Keratinocyte (primary cell): ENCODE data around the gene ASGR1. TPM values are rescaled to one million over a fixed set of nuclear protein-coding genes. Genes with fewer than 3 reads are reported as not detected.
"Not testable (repeated sequence)": the region's sequence is repeated elsewhere in the genome, so short reads cannot be mapped to it uniquely, and the experiment has no call there.

Source experiments
- DNase-seq: peaks from one replicate; pipeline ENCODE4 v3.0.0-alpha.2; 2011; ENCODE audit warnings: low read depth, missing footprints, low spot score
- FAIRE-seq: peaks from 2 replicates; lab custom pipeline; 2011; peaks lifted over from hg19 to GRCh38; lab: Jason Lieb, UNC
- H2AFZ ChIP-seq: 2 replicates; pipeline ENCODE4 v1.6.0; 2012; ENCODE audit warnings: low read length, control low read depth, inconsistent platforms; ENCODE audit not compliant: control insufficient read depth
- H3K27ac ChIP-seq: 2 replicates; pipeline ENCODE4 v1.5.1; 2011; ENCODE audit warnings: low read length; ENCODE audit not compliant: control insufficient read depth, insufficient read depth
- H3K27me3 ChIP-seq: 3 replicates; pipeline ENCODE4 v1.6.0; 2011; ENCODE audit warnings: low read length; ENCODE audit not compliant: control insufficient read depth, insufficient read depth; ENCODE audit errors: extremely low read depth
- H3K36me3 ChIP-seq, 2 experiments: 2 replicates in 1 of 2; 3 replicates in 1 of 2; pipeline ENCODE4 v1.5.1; 2011; ENCODE audit warnings: low read length in 2 of 2, mild to moderate bottlenecking in 1 of 2; ENCODE audit not compliant: control insufficient read depth in 2 of 2, insufficient read depth in 2 of 2; ENCODE audit errors: extremely low read depth in 1 of 2
- H3K4me1 ChIP-seq: 3 replicates; pipeline ENCODE4 v1.5.1; 2011; ENCODE audit warnings: low read length; ENCODE audit not compliant: control insufficient read depth, insufficient read depth; ENCODE audit errors: extremely low read depth
- H3K4me2 ChIP-seq: 3 replicates; pipeline ENCODE4 v1.6.0; 2011; ENCODE audit warnings: low read depth, low read length; ENCODE audit not compliant: control insufficient read depth, insufficient read depth; ENCODE audit errors: extremely low read depth
- H3K4me3 ChIP-seq, 3 experiments: fragments of 200-600 bp in 1 of 3; sonication (generic) in 1 of 3; 2 replicates in 2 of 3; 3 replicates in 1 of 3; pipeline ENCODE4 v1.5.1; 2011 to 2016; ENCODE audit warnings: low read length in 3 of 3, mild to moderate bottlenecking in 3 of 3, control low read depth in 2 of 3, inconsistent platforms in 1 of 3, low read depth in 1 of 3, mixed read lengths in 1 of 3, mixed run types in 1 of 3, moderate library complexity in 1 of 3; ENCODE audit not compliant: control insufficient read depth in 2 of 3, insufficient read depth in 2 of 3; ENCODE audit errors: extremely low read depth in 1 of 3
- H3K79me2 ChIP-seq: 2 replicates; pipeline ENCODE4 v1.6.0; 2012; ENCODE audit warnings: low read length; ENCODE audit not compliant: control insufficient read depth, insufficient read depth
- H3K9ac ChIP-seq: 3 replicates; pipeline ENCODE4 v1.6.0; 2011; ENCODE audit warnings: low read length; ENCODE audit not compliant: control insufficient read depth, insufficient read depth; ENCODE audit errors: extremely low read depth
- H3K9me1 ChIP-seq: 3 replicates; pipeline ENCODE4 v1.6.0; 2011; ENCODE audit warnings: low read length; ENCODE audit not compliant: control insufficient read depth, insufficient read depth; ENCODE audit errors: extremely low read depth
- H3K9me3 ChIP-seq: 2 replicates; pipeline ENCODE4 v1.5.1; 2012; ENCODE audit warnings: low read depth, low read length; ENCODE audit not compliant: control insufficient read depth
- H4K20me1 ChIP-seq: 3 replicates; pipeline ENCODE4 v1.6.0; 2011; ENCODE audit warnings: low read length; ENCODE audit not compliant: control insufficient read depth, insufficient read depth; ENCODE audit errors: extremely low read depth
- EZH2 ChIP-seq: IDR thresholded peaks from one replicate; pipeline ENCODE4 v1.6.1; 2012; ENCODE audit warnings: inconsistent platforms, mild to moderate bottlenecking, low read length, moderate library complexity
- dilution Hi-C: fragments of 300-500 bp; cut with MboI; formaldehyde crosslinking; loops from one replicate; pipeline ENCODE4 v1.7.0; 2020; ENCODE audit warnings: low sequenced_read_pairs; ENCODE audit not compliant: extremely low pct_ligation_motif_present
- polyA plus RNA-seq, 5 experiments: library from polyadenylated mRNA; depleted of rRNA in 3 of 5; stranded (reverse) in 3 of 5; stranded (forward) in 1 of 5; unstranded in 1 of 5; fragments of >200 nt; gene quantifications; 1 replicate in 1 of 5; 2 replicates in 3 of 5; 3 replicates in 1 of 5; pipeline versions ENCODE4 v1.2.1 to v1.2.3, GENCODE V29; 2011 to 2012; ENCODE audit warnings: missing spikeins in 2 of 5, low read depth in 1 of 5, low replicate concordance in 1 of 5
- TF ChIP-seq, protein P1 (sequence below), 3 experiments: IDR thresholded peaks in 1 of 3; conservative IDR thresholded peaks in 1 of 3; optimal IDR thresholded peaks in 1 of 3; 2 replicates in 2 of 3; 3 replicates in 1 of 3; pipeline versions ENCODE3 to v1.5.1; 2011; ENCODE audit warnings: low read length in 3 of 3, mild to moderate bottlenecking in 3 of 3, moderate library complexity in 2 of 3, control low read depth in 1 of 3, inconsistent platforms in 1 of 3; ENCODE audit not compliant: insufficient read depth in 2 of 3; ENCODE audit errors: extremely low read depth in 1 of 3

ASGR1 gene
- polyA plus RNA-seq, 1 donor (not counting 4 experiments of a cell fraction or from before 2014, with no cell fraction given) = 0.18 TPM

DNA sequence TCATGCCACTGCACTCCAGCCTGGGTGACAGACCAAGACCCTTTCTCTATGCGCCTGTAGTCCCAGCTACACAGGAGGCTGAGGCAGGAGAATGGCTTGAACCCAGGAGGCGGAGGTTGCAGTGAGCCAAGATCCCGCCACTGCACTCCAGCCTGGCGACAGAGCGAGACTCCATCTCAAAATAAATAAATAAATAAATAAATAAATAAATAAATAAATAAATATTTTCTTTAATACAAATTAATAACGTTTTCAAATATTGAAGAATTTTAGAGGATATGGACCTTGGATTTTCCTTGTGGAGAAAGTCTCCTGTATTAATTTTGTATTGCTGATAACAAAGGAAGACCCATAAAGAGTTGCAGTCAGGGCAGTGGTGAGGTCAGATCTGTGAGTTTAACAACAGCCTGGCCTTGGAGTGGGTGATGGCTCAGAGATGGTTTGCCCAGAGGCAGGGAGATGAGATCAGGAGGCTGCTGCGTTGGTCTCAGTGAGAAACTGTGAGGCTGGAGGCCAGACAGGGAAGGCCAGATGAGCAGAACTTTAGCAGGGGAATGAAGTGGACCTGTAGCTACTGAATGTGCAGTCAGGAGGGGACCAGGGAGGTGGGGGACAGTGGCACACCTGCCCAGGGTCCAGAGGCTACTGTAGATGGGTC, 4.4 kb upstream of the ASGR1 start:
- Histone ChIP-seq H3K4me2 (no peak overlapping the region), H3K4me1 (no peaks in the 10 kb centered on the region), H3K27ac (no peak overlapping the region), H3K9me3 (no peaks in the 10 kb centered on the region), H3K4me3 (no peak overlapping the region), H3K27me3 (peaks cover 3% of the 10 kb centered on the region), H3K9ac (no peak overlapping the region), H3K36me3 (no peaks in the 10 kb centered on the region), H2AFZ (no peak overlapping the region), H3K79me2 (no peaks in the 10 kb centered on the region), H3K9me1 (no peaks in the 10 kb centered on the region), H4K20me1 (no peaks in the 10 kb centered on the region)
- FAIRE-seq (no peak), DNase-seq (no peak)
- no peak for TF ChIP-seq EZH2
- TF ChIP-seq, protein P1, sequence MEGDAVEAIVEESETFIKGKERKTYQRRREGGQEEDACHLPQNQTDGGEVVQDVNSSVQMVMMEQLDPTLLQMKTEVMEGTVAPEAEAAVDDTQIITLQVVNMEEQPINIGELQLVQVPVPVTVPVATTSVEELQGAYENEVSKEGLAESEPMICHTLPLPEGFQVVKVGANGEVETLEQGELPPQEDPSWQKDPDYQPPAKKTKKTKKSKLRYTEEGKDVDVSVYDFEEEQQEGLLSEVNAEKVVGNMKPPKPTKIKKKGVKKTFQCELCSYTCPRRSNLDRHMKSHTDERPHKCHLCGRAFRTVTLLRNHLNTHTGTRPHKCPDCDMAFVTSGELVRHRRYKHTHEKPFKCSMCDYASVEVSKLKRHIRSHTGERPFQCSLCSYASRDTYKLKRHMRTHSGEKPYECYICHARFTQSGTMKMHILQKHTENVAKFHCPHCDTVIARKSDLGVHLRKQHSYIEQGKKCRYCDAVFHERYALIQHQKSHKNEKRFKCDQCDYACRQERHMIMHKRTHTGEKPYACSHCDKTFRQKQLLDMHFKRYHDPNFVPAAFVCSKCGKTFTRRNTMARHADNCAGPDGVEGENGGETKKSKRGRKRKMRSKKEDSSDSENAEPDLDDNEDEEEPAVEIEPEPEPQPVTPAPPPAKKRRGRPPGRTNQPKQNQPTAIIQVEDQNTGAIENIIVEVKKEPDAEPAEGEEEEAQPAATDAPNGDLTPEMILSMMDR (optimal IDR thresholded peaks at IDR 0.05 in 1 of 3, IDR thresholded peaks at IDR 0.05 in 1 of 3, conservative IDR thresholded peaks at IDR 0.05 in 1 of 3; ENCODE audit: extremely low read depth in 1 of 3, insufficient read depth in 2 of 3, low read length in 3 of 3) = no peak
- dilution Hi-C loops = no loop called here

DNA sequence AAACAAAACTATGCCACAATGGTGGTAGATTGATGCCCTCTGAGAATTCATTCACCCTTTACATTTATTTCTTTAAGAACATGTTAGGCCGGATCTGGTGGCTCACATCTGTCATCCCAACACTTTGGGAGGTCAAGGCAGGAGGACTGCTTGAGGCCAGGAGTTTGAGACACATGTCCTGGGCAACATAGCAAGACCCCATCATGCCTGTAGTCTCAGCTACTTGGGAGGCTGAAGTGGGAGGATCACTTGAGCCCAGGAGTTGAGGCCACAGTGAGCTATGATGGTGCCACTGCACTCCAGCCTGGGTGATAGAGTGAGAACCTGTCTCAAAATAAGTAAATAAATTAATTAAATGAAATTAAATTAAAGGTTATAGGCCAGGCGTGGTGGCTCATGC, 2.9 kb upstream of the ASGR1 start:
- not testable (repeated sequence) for FAIRE-seq

DNA sequence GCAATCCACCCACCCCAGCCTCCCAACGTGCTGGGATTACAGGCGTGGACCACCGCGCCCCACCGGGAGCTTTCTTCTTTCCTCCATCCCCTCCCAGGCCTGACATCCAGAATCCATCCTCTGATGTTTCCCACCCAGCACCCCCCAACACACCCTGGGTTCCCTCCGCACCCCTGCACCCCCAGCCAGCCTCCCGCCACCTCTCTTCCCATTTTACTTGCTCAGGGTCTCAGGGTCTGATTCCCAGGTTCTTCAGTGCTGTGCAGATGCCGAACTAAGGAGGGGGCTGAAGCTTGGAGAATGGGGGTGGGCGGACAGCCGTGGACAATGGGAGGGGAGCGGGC, 225 bp downstream of the ASGR1 start:
- no peaks in the 10 kb centered on the region for H4K20me1 ChIP-seq
- no peak overlapping the region for H3K9ac ChIP-seq
- FAIRE-seq (no peak), DNase-seq (no peak)
- peaks cover 7% of the 10 kb centered on the region for H3K4me1 ChIP-seq
- no peak overlapping the region for H3K4me3 ChIP-seq
- no peaks in the 10 kb centered on the region for H3K79me2 ChIP-seq
- dilution Hi-C loops = no loop called here
- H3K27ac ChIP-seq = no peak overlapping the region
- no peak overlapping the region for H3K4me2 ChIP-seq
- no peak for TF ChIP-seq EZH2
- TF ChIP-seq, protein P1 (optimal IDR thresholded peaks at IDR 0.05 in 1 of 3, IDR thresholded peaks at IDR 0.05 in 1 of 3, conservative IDR thresholded peaks at IDR 0.05 in 1 of 3; ENCODE audit: extremely low read depth in 1 of 3, insufficient read depth in 2 of 3, low read length in 3 of 3) = no peak
- no peaks in the 10 kb centered on the region for H3K36me3 ChIP-seq
- H3K9me3 ChIP-seq = no peaks in the 10 kb centered on the region
- peaks cover 22% of the 10 kb centered on the region for H3K27me3 ChIP-seq
- H3K9me1 ChIP-seq = no peaks in the 10 kb centered on the region
- H2AFZ ChIP-seq = no peak overlapping the region

More for the DNA sequence above, 2.9 kb upstream of the ASGR1 start:
- H2AFZ ChIP-seq, H4K20me1 ChIP-seq, H3K36me3 ChIP-seq, H3K9me3 ChIP-seq, H3K79me2 ChIP-seq, DNase-seq, H3K9ac ChIP-seq, H3K4me1 ChIP-seq, dilution Hi-C loops, H3K4me2 ChIP-seq, H3K9me1 ChIP-seq, H3K27ac ChIP-seq, H3K4me3 ChIP-seq: not testable (repeated sequence)
- peaks cover 15% of the 10 kb centered on the region for H3K27me3 ChIP-seq
